Measurements from ENCODE around the gene GDF11.

GDF11 gene

GRCh38 chr12:55719371-55719770 is 23.6 kb upstream of the GDF11 start:
- Histone ChIP-seq H3K36me3 (ENCODE audit: low read length) (no peaks in the 10 kb centered on the region), H3K9me2 (replicated peaks; ENCODE audit: insufficient read depth, low read length) (no peaks in the 10 kb centered on the region), H4K20me1 (ENCODE audit: low read depth, low read length) (no peaks in the 10 kb centered on the region), H3F3A (ENCODE audit: insufficient read depth) (no peaks in the 10 kb centered on the region), H3K27me3 (ENCODE audit: low read length) (no peaks in the 10 kb centered on the region), H3K79me2 (ENCODE audit: insufficient read depth, low read length) (no peaks in the 10 kb centered on the region), H3K9me3 (ENCODE audit: insufficient read depth, low read length) (no peaks in the 10 kb centered on the region), H3K27ac (ENCODE audit: low read depth, low read length) (no peak overlapping the region), H2AFZ (ENCODE audit: low read depth, low read length, severe bottlenecking) (no peak overlapping the region), H3K4me3 (ENCODE audit: insufficient read depth, low read length, poor library complexity, severe bottlenecking) (no peak overlapping the region), H3K9ac (ENCODE audit: low read length) (no peak overlapping the region), H3K4me2 (ENCODE audit: low read depth, low read length, poor library complexity, severe bottlenecking) (no peak overlapping the region)
- TF ChIP-seq, protein P1, sequence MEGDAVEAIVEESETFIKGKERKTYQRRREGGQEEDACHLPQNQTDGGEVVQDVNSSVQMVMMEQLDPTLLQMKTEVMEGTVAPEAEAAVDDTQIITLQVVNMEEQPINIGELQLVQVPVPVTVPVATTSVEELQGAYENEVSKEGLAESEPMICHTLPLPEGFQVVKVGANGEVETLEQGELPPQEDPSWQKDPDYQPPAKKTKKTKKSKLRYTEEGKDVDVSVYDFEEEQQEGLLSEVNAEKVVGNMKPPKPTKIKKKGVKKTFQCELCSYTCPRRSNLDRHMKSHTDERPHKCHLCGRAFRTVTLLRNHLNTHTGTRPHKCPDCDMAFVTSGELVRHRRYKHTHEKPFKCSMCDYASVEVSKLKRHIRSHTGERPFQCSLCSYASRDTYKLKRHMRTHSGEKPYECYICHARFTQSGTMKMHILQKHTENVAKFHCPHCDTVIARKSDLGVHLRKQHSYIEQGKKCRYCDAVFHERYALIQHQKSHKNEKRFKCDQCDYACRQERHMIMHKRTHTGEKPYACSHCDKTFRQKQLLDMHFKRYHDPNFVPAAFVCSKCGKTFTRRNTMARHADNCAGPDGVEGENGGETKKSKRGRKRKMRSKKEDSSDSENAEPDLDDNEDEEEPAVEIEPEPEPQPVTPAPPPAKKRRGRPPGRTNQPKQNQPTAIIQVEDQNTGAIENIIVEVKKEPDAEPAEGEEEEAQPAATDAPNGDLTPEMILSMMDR (IDR thresholded peaks at IDR 0.05; ENCODE audit: insufficient read depth, low read length, poor library complexity, severe bottlenecking) = no peak
- no peak for TF ChIP-seq EZH2phosphoT487 (conservative IDR thresholded peaks at IDR 0.05; ENCODE audit: low read length)

DNA sequence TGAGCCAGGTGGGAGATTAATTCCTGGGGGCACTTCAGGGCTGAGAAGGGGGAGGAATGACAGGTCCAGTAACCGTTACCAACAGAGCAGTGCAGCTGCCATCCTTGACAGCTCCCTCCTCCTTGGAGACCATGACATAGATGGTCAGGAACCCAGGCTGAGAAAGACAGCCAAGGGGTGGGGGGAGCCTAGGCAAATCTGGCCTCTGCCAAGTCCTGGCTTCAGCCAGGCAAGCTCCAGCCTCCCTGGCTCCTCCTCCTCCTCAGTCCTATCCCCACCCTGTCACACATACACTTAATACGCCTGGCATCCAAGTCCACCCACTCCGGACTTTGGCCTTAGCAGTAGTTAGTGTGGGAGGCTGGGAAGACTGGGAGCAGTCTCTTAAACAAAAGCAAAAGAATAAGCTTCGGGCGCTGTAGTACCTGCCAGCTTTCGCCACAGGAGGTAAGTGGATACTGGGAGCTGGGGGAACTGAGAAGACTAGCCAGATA is 22.8 kb upstream of the GDF11 start, which contains the start of gene RDH5:
Gene RDH5, plus strand, starts transcription at position 323 of the 494 bp plus-strand sequence. CDS start 792 bp downstream, outside the sequence.
- no peak within 1 kb of the TSS for H3K27ac ChIP-seq (ENCODE audit: low read depth, low read length)
- no peak for TF ChIP-seq EZH2phosphoT487 (conservative IDR thresholded peaks at IDR 0.05; ENCODE audit: low read length)
- TF ChIP-seq, protein P1 (IDR thresholded peaks at IDR 0.05; ENCODE audit: insufficient read depth, low read length, poor library complexity, severe bottlenecking) = no peak
- H3K9me2 ChIP-seq (replicated peaks; ENCODE audit: insufficient read depth, low read length) = no peaks in the 10 kb centered on the region
- no peak within 1 kb of the TSS for H3K4me2 ChIP-seq (ENCODE audit: low read depth, low read length, poor library complexity, severe bottlenecking)
- H3K27me3 ChIP-seq (ENCODE audit: low read length) = no peaks in the 10 kb centered on the region
- peaks cover 1% of the 10 kb centered on the region; the same call in 1 of the 2 replicates for H3F3A ChIP-seq (ENCODE audit: insufficient read depth)
- H3K4me3 ChIP-seq (ENCODE audit: insufficient read depth, low read length, poor library complexity, severe bottlenecking) = no peak within 1 kb of the TSS
- no peaks in the 10 kb centered on the region for H4K20me1 ChIP-seq (ENCODE audit: low read depth, low read length)
- no peak within 1 kb of the TSS for H2AFZ ChIP-seq (ENCODE audit: low read depth, low read length, severe bottlenecking)
- H3K9ac ChIP-seq (ENCODE audit: low read length) = no peak within 1 kb of the TSS
- no peaks in the 10 kb centered on the region for H3K79me2 ChIP-seq (ENCODE audit: insufficient read depth, low read length)
- H3K9me3 ChIP-seq (ENCODE audit: insufficient read depth, low read length) = no peaks in the 10 kb centered on the region
- no peaks in the 10 kb centered on the region for H3K36me3 ChIP-seq (ENCODE audit: low read length)

DNA sequence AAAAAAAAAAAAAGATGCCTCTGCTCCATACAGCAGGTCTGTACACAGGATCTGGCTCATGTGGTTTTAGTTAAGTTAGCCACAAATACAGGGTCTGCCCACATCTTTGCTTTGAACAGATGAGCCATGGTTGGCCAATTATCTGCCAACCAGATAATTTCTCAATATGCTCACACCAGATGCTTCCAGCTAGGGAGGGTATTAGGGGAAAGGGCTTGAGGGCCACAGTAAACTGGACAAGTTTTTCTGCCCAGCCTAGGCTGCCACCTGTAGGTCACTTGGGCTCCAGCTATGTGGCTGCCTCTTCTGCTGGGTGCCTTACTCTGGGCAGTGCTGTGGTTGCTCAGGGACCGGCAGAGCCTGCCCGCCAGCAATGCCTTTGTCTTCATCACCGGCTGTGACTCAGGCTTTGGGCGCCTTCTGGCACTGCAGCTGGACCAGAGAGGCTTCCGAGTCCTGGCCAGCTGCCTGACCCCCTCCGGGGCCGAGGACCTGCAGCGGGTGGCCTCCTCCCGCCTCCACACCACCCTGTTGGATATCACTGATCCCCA is 22.0 kb upstream of the GDF11 start:
- Histone ChIP-seq H4K20me1 (ENCODE audit: low read depth, low read length) (no peaks in the 10 kb centered on the region), H3K4me2 (ENCODE audit: low read depth, low read length, poor library complexity, severe bottlenecking) (no peak overlapping the region), H3K27ac (ENCODE audit: low read depth, low read length) (no peak overlapping the region), H2AFZ (ENCODE audit: low read depth, low read length, severe bottlenecking) (no peak overlapping the region), H3K79me2 (ENCODE audit: insufficient read depth, low read length) (no peaks in the 10 kb centered on the region), H3K9me2 (replicated peaks; ENCODE audit: insufficient read depth, low read length) (no peaks in the 10 kb centered on the region), H3K36me3 (ENCODE audit: low read length) (no peaks in the 10 kb centered on the region), H3F3A (ENCODE audit: insufficient read depth) (peaks cover 10% of the 10 kb centered on the region), H3K9ac (ENCODE audit: low read length) (no peak overlapping the region), H3K4me3 (ENCODE audit: insufficient read depth, low read length, poor library complexity, severe bottlenecking) (no peak overlapping the region), H3K9me3 (ENCODE audit: insufficient read depth, low read length) (no peaks in the 10 kb centered on the region), H3K27me3 (ENCODE audit: low read length) (no peaks in the 10 kb centered on the region)
- TF ChIP-seq, protein P1 (IDR thresholded peaks at IDR 0.05; ENCODE audit: insufficient read depth, low read length, poor library complexity, severe bottlenecking) = no peak
- no peak for TF ChIP-seq EZH2phosphoT487 (conservative IDR thresholded peaks at IDR 0.05; ENCODE audit: low read length)

Data from SU-DHL-6 (cell line).